Caco-2 (cell line): Measurements from ENCODE around the gene KIF16B. TPM values are rescaled to one million over a fixed set of nuclear protein-coding genes. Genes with fewer than 3 reads are reported as not detected.
"Not testable (repeated sequence)": the region's sequence is repeated elsewhere in the genome, so short reads cannot be mapped to it uniquely, and the experiment has no call there.

Experiments used
- BruUV-seq: library from RNA; stranded (reverse); fragments of 400-500 nt; replicated peaks from 2 replicates; lab custom pipeline; 2021; lab: Mats Ljungman, UMichigan
- CTCF ChIA-PET: fragments of 300-600 bp; sonication (Branson Sonifier 250); formaldehyde crosslinking; loops from one replicate; lab custom pipeline; 2022; ENCODE audit warnings: antibody characterized with exemption; lab: Charles Lee
- POLR2A ChIA-PET: fragments of 300-600 bp; sonication (Branson Sonifier 250); formaldehyde crosslinking; loops from one replicate; lab custom pipeline; 2022; ENCODE audit warnings: antibody characterized with exemption; lab: Charles Lee
- DNase-seq, 2 experiments: peaks; one replicate each; pipeline versions ENCODE4 v3.0.0 to v3.0.0-alpha.2; 2020 to 2022
- H3K27me3 ChIP-seq: replicated peaks from 2 replicates; pipeline ENCODE4 v1.6.0; 2011; ENCODE audit warnings: low read length; ENCODE audit not compliant: control insufficient read depth, insufficient read depth
- H3K36me3 ChIP-seq: 2 replicates; pipeline ENCODE4 v1.5.1; 2011; ENCODE audit warnings: low read length; ENCODE audit not compliant: control insufficient read depth, insufficient read depth
- H3K4me1 ChIP-seq: fragments of 250-450 bp; sonication (Bioruptor Pico); 2 replicates; pipeline ENCODE4 v1.5.1; 2020; ENCODE audit warnings: mild to moderate bottlenecking
- H3K4me3 ChIP-seq: 2 replicates; pipeline ENCODE4 v1.5.1; 2011; ENCODE audit warnings: low read depth, mild to moderate bottlenecking, control low read depth, low read length
- H3K9me3 ChIP-seq: fragments of 250-450 bp; sonication (Bioruptor Pico); 2 replicates; pipeline ENCODE4 v1.5.1; 2020; ENCODE audit warnings: mild to moderate bottlenecking, moderate library complexity
- H3K27ac Mint-ChIP-seq: one replicate; pipeline ENCODE4 v1.8.0; 2022; ENCODE audit warnings: mixed read lengths; ENCODE audit not compliant: unreplicated experiment
- H3K27me3 Mint-ChIP-seq: one replicate; pipeline ENCODE4 v1.8.0; 2022; ENCODE audit warnings: mixed read lengths; ENCODE audit not compliant: insufficient read depth, unreplicated experiment
- H3K36me3 Mint-ChIP-seq: one replicate; pipeline ENCODE4 v1.8.0; 2022; ENCODE audit warnings: mild to moderate bottlenecking, mixed read lengths; ENCODE audit not compliant: insufficient read depth, unreplicated experiment
- H3K4me1 Mint-ChIP-seq: one replicate; pipeline ENCODE4 v1.8.0; 2022; ENCODE audit warnings: low read depth, mixed read lengths; ENCODE audit not compliant: unreplicated experiment
- H3K4me3 Mint-ChIP-seq: one replicate; pipeline ENCODE4 v1.8.0; 2022; ENCODE audit warnings: mild to moderate bottlenecking, moderate library complexity, mixed read lengths; ENCODE audit not compliant: unreplicated experiment
- H3K9me3 Mint-ChIP-seq: one replicate; pipeline ENCODE4 v1.8.0; 2022; ENCODE audit warnings: mixed read lengths; ENCODE audit not compliant: unreplicated experiment
- CTCF ChIP-seq, 2 experiments: fragments of 200-600 bp in 1 of 2; IDR thresholded peaks; 1 replicate in 1 of 2; 2 replicates in 1 of 2; pipeline versions ENCODE4 v1.5.1 to v1.8.0; 2011 to 2022; ENCODE audit warnings: antibody characterized with exemption in 1 of 2, control low read depth in 1 of 2, inconsistent platforms in 1 of 2, low read depth in 1 of 2, low read length in 1 of 2, mild to moderate bottlenecking in 1 of 2, moderate library complexity in 1 of 2; ENCODE audit not compliant: insufficient read depth in 1 of 2, severe bottlenecking in 1 of 2, unreplicated experiment in 1 of 2
- intact Hi-C: fragments of 100-400 bp; cut with micrococcal nuclease; formaldehyde crosslinking; loops from one replicate; pipeline ENCODE4 v1.10.0; 2022; ENCODE audit not compliant: unreplicated experiment
- total RNA-seq: library from RNA; stranded (reverse); gene quantifications from 2 replicates; pipeline ENCODE4 v1.2.3, GENCODE V29; 2022

KIF16B gene
- total RNA-seq, 1 experiment from 2014 or later = 11.3 TPM

- peaks cover 2% of the 10 kb centered on the region for H3K27me3 Mint-ChIP-seq
- BruUV-seq = no TSS peak
- no peaks in the 10 kb centered on the region for H3K4me1 ChIP-seq
- CTCF ChIA-PET = no interaction called here
- intact Hi-C loops = no loop called here
- no peak overlapping the region for H3K27ac Mint-ChIP-seq
- H3K4me3 ChIP-seq = no peak overlapping the region
- no peak overlapping the region for H3K4me3 Mint-ChIP-seq
- no peaks in the 10 kb centered on the region for H3K27me3 ChIP-seq
- no peaks in the 10 kb centered on the region for H3K9me3 ChIP-seq
- H3K4me1 Mint-ChIP-seq = no peaks in the 10 kb centered on the region
- H3K9me3 Mint-ChIP-seq = no peaks in the 10 kb centered on the region
- no peaks in the 10 kb centered on the region for H3K36me3 ChIP-seq
- no peak for DNase-seq
- no peak for TF ChIP-seq CTCF (IDR thresholded peaks at IDR 0.05; ENCODE audit: insufficient read depth in 1 of 2, low read depth in 1 of 2, low read length in 1 of 2, severe bottlenecking in 1 of 2, unreplicated experiment in 1 of 2)
- no peaks in the 10 kb centered on the region for H3K36me3 Mint-ChIP-seq
- POLR2A ChIA-PET = no interaction called here
Observed at GRCh38 chr20:16596991-16597390, 23.7 kb upstream of the KIF16B start.

- H3K27me3 Mint-ChIP-seq, intact Hi-C loops, H3K4me1 Mint-ChIP-seq, H3K27ac Mint-ChIP-seq, H3K4me3 ChIP-seq, H3K36me3 ChIP-seq, DNase-seq, H3K4me3 Mint-ChIP-seq, CTCF ChIA-PET, H3K9me3 ChIP-seq, POLR2A ChIA-PET, H3K4me1 ChIP-seq, H3K9me3 Mint-ChIP-seq, H3K36me3 Mint-ChIP-seq, H3K27me3 ChIP-seq, BruUV-seq: not testable (repeated sequence)
Observed at GRCh38 chr20:16596404-16596803, 23.2 kb upstream of the KIF16B start.

- no peaks in the 10 kb centered on the region for H3K4me1 Mint-ChIP-seq
- no peak for TF ChIP-seq CTCF (IDR thresholded peaks at IDR 0.05; ENCODE audit: insufficient read depth in 1 of 2, low read depth in 1 of 2, low read length in 1 of 2, severe bottlenecking in 1 of 2, unreplicated experiment in 1 of 2)
- BruUV-seq = no TSS peak
- no peaks in the 10 kb centered on the region for H3K9me3 Mint-ChIP-seq
- H3K36me3 Mint-ChIP-seq = no peaks in the 10 kb centered on the region
- H3K27ac Mint-ChIP-seq = no peak overlapping the region
- Histone ChIP-seq H3K4me3 (no peak overlapping the region), H3K27me3 (no peaks in the 10 kb centered on the region), H3K4me1 (no peaks in the 10 kb centered on the region), H3K9me3 (no peaks in the 10 kb centered on the region), H3K36me3 (no peaks in the 10 kb centered on the region)
- intact Hi-C loops = no loop called here
- peaks cover 2% of the 10 kb centered on the region for H3K27me3 Mint-ChIP-seq
- H3K4me3 Mint-ChIP-seq = no peak overlapping the region
- ChIA-PET POLR2A (no interaction called here), CTCF (no interaction called here)
- no peak for DNase-seq
Observed at GRCh38 chr20:16595376-16595775, 22.1 kb upstream of the KIF16B start.
